Activated naive CD4-positive, alpha-beta T cell treated with anti-CD3 and anti-CD28 coated beads, Interleukin-2, amount 10 ng/mL, durations not matched to agents 7 days and 5 days (primary cell): Measurements from ENCODE around the gene SLC29A1.

Experiments
- CTCF ChIA-PET: fragments of 350-600 bp; sonication (Branson Sonifier 250); formaldehyde crosslinking; loops from one replicate; lab custom pipeline; 2021; ENCODE audit warnings: antibody characterized with exemption; lab: Charles Lee
- DNase-seq: peaks from one replicate; pipeline ENCODE4 v3.0.0-alpha.2; 2020
- H3K27ac Mint-ChIP-seq: one replicate; pipeline ENCODE4 v1.8.0; 2021; ENCODE audit warnings: mild to moderate bottlenecking, moderate library complexity, mixed read lengths
- H3K27me3 Mint-ChIP-seq: one replicate; pipeline ENCODE4 v1.8.0; 2021; ENCODE audit warnings: mild to moderate bottlenecking, mixed read lengths
- H3K36me3 Mint-ChIP-seq: one replicate; pipeline ENCODE4 v1.8.0; 2021; ENCODE audit warnings: mixed read lengths
- H3K4me1 Mint-ChIP-seq: one replicate; pipeline ENCODE4 v1.8.0; 2021; ENCODE audit warnings: mixed read lengths
- H3K4me3 Mint-ChIP-seq: one replicate; pipeline ENCODE4 v1.8.0; 2021; ENCODE audit warnings: mild to moderate bottlenecking, moderate library complexity, mixed read lengths
- H3K9me3 Mint-ChIP-seq: one replicate; pipeline ENCODE4 v1.8.0; 2021; ENCODE audit warnings: mixed read lengths

SLC29A1 gene

GRCh38 chr6:44222486-44223318 is 693 bp upstream of the SLC29A1 start:
- Mint-ChIP-seq H3K27ac (peak overlapping the region; percentile 22), H3K4me1 (peaks cover 46% of the 10 kb centered on the region), H3K9me3 (no peaks in the 10 kb centered on the region), H3K4me3 (peak overlapping the region; percentile 76), H3K36me3 (no peaks in the 10 kb centered on the region), H3K27me3 (peaks cover 40% of the 10 kb centered on the region)
- CTCF ChIA-PET, result interaction anchor here (0.7 to 5.4 kb wide), 7 partner anchors 10 to 44 kb away, joined by 3 to 30 read pairs (median 6); partner anchors contain the start of gene SLC35B2
- no peak for DNase-seq

GRCh38 chr6:44224029-44224964 is 902 bp downstream of the SLC29A1 start:
- peaks cover 2% of the 10 kb centered on the region for H3K36me3 Mint-ChIP-seq
- peak overlapping the region; percentile 21 for H3K27ac Mint-ChIP-seq
- peak overlapping the region; percentile 76 for H3K4me3 Mint-ChIP-seq
- peaks cover 24% of the 10 kb centered on the region for H3K27me3 Mint-ChIP-seq
- DNase-seq, result peak; percentile 38
- H3K4me1 Mint-ChIP-seq, result peaks cover 36% of the 10 kb centered on the region
- CTCF ChIA-PET, result interaction anchor here (0.7 to 5.4 kb wide), 10 partner anchors 10 to 73 kb away, joined by 3 to 30 read pairs (median 6); partner anchors contain the start of genes HSP90AB1 and SLC35B2
- no peaks in the 10 kb centered on the region for H3K9me3 Mint-ChIP-seq

DNA sequence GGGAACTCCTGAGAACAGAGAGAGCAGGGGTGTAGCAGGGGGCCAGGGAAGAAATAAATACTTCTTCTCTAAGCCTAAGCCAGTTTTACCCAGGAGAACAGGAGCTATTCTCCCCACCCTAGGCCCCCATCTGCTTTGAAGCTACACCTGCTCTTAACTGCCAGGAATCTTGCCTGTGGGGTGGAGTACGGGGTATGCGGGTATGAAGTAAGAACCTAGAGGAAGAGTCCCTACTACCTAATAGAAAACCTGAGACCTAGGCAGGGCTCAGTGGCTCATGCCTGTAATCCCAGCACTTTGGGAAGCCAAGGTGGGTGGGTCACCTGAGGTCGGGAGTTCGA is 1.5 kb downstream of the SLC29A1 start:
- Mint-ChIP-seq H3K36me3 (peaks cover 2% of the 10 kb centered on the region), H3K4me1 (peaks cover 31% of the 10 kb centered on the region), H3K4me3 (peak overlapping the region; percentile 76), H3K9me3 (no peaks in the 10 kb centered on the region), H3K27me3 (peaks cover 18% of the 10 kb centered on the region), H3K27ac (no peak overlapping the region)
- DNase-seq, result no peak
- CTCF ChIA-PET, result interaction anchor here (0.7 to 5.4 kb wide), 10 partner anchors 9 to 74 kb away, joined by 3 to 30 read pairs (median 6); partner anchors contain the start of genes HSP90AB1 and SLC35B2

GRCh38 chr6:44225579-44226325 is 2.4 kb downstream of the SLC29A1 start:
- Mint-ChIP-seq H3K9me3 (no peaks in the 10 kb centered on the region), H3K27ac (no peak overlapping the region), H3K4me3 (no peak overlapping the region), H3K36me3 (peaks cover 2% of the 10 kb centered on the region), H3K4me1 (peaks cover 29% of the 10 kb centered on the region), H3K27me3 (peaks cover 14% of the 10 kb centered on the region)
- no peak for DNase-seq
- CTCF ChIA-PET, result interaction anchor here (1.1 to 5.4 kb wide), 6 partner anchors 12 to 75 kb away, joined by 3 to 30 read pairs (median 6); partner anchors contain the start of gene SLC35B2

DNA sequence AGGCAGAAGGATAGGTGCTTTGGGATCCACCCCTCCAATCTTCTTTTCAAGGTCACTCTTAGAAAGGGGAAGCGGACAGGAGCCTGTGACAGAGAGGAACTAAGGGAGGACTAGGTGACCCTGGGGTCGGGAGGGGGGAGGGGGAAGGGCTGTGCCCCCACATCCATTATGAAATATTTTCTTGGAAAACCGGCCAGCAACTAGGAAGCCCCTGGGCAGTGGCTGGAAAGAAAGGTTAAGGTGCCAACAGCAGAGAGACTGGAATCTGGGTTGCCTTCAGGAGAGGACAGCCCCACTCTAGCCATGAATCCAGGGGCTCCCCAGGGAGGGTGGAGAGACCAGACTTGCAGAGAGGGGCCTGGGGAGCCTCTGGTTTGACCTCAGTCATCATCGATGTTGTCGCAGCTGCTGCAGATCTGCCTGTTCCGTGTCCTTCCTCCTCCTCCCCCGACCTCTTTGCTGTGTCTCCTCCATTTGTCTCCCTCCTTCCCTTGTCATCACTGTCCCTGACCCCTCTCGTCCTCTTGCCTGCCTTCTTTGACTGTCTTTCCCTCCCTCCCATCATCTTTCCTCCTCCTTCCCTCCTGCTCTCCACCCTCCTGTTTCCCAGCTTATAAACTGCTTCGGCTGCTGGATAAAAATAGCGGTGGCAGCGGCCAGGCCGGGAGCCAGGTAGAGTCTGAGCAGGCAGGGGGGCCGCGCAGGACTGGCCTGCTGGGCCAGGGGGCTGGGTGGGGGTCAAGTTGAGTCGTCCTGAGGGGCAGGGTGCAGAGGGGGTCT is 3.2 kb downstream of the SLC29A1 start:
- H3K27me3 Mint-ChIP-seq, result peaks cover 14% of the 10 kb centered on the region
- DNase-seq, result no peak
- H3K4me3 Mint-ChIP-seq, result no peak overlapping the region
- H3K27ac Mint-ChIP-seq, result no peak overlapping the region
- peaks cover 2% of the 10 kb centered on the region for H3K36me3 Mint-ChIP-seq
- CTCF ChIA-PET, result interaction anchor here (1.7 to 2.5 kb wide), 2 partner anchors 11 to 54 kb away, joined by 7 to 11 read pairs; no protein-coding TSS in a partner anchor
- peaks cover 24% of the 10 kb centered on the region for H3K4me1 Mint-ChIP-seq
- no peaks in the 10 kb centered on the region for H3K9me3 Mint-ChIP-seq

- Mint-ChIP-seq H3K9me3 (no peaks in the 10 kb centered on the region), H3K4me1 (peaks cover 20% of the 10 kb centered on the region), H3K36me3 (peaks cover 4% of the 10 kb centered on the region), H3K27ac (no peak overlapping the region), H3K27me3 (peaks cover 7% of the 10 kb centered on the region), H3K4me3 (no peak overlapping the region)
- DNase-seq, result no peak
- CTCF ChIA-PET, result interaction anchor here (0.7 to 1.7 kb wide), 2 partner anchors 10 to 30 kb away, joined by 3 to 7 read pairs; no protein-coding TSS in a partner anchor
Observed at GRCh38 chr6:44227148-44227793, 3.9 kb downstream of the SLC29A1 start.

DNA sequence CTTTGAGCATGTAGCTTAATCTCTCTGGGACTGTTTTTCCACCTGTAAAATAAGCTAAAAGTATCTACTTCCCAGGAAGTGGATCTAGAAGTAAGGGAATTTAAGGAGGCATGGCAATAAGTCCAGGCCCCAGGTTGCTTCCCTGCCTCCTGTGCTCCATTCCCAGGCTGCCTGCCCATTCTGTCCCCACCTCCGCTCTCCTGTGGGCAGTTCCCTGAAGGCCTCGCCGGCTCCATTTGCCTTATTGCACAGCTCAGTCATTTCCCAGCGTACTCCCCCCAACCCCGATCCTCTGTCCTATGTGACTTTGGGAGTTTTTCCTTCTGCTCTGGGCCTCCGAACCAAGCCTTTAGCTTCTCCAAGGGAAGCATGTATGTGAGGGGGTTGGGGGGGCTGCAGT is 4.6 kb downstream of the SLC29A1 start:
- Mint-ChIP-seq H3K4me1 (peaks cover 18% of the 10 kb centered on the region), H3K9me3 (no peaks in the 10 kb centered on the region), H3K27ac (no peak overlapping the region), H3K36me3 (peaks cover 5% of the 10 kb centered on the region), H3K27me3 (peaks cover 1% of the 10 kb centered on the region), H3K4me3 (no peak overlapping the region)
- CTCF ChIA-PET, result interaction anchor here (0.7 kb wide), 1 partner anchor 29 kb away, joined by 3 read pairs; no protein-coding TSS in a partner anchor
- DNase-seq, result no peak

- no peaks in the 10 kb centered on the region for H3K9me3 Mint-ChIP-seq
- H3K4me3 Mint-ChIP-seq, result no peak overlapping the region
- CTCF ChIA-PET, result no interaction called here
- H3K27ac Mint-ChIP-seq, result no peak overlapping the region
- H3K27me3 Mint-ChIP-seq, result no peaks in the 10 kb centered on the region
- peaks cover 5% of the 10 kb centered on the region for H3K36me3 Mint-ChIP-seq
- DNase-seq, result no peak
- H3K4me1 Mint-ChIP-seq, result peaks cover 17% of the 10 kb centered on the region
Observed at GRCh38 chr6:44228433-44228832, 5.0 kb downstream of the SLC29A1 start.

DNA sequence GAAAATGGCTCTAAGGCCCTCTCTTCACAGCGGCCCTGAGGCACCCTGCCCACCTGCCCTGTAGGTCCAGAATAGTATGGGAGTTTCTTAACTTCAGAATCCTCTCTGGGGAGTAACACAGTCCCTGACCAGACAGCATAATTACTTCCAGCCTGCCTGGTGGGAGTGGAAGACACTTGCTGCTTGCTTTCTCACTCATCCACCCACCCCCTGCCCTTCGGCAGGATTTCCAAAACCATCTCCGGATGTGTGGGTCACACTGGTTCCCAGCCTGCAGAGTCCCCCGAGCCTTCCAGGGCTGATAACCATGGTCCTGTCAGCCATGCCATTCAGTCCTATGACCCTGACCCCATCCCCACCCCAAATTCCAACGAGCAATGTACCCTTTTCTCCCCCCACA is 5.4 kb downstream of the SLC29A1 start:
- DNase-seq, result no peak
- Mint-ChIP-seq H3K36me3 (peaks cover 5% of the 10 kb centered on the region), H3K27me3 (no peaks in the 10 kb centered on the region), H3K27ac (no peak overlapping the region), H3K4me1 (peaks cover 21% of the 10 kb centered on the region), H3K4me3 (no peak overlapping the region), H3K9me3 (no peaks in the 10 kb centered on the region)
- CTCF ChIA-PET, result no interaction called here

DNA sequence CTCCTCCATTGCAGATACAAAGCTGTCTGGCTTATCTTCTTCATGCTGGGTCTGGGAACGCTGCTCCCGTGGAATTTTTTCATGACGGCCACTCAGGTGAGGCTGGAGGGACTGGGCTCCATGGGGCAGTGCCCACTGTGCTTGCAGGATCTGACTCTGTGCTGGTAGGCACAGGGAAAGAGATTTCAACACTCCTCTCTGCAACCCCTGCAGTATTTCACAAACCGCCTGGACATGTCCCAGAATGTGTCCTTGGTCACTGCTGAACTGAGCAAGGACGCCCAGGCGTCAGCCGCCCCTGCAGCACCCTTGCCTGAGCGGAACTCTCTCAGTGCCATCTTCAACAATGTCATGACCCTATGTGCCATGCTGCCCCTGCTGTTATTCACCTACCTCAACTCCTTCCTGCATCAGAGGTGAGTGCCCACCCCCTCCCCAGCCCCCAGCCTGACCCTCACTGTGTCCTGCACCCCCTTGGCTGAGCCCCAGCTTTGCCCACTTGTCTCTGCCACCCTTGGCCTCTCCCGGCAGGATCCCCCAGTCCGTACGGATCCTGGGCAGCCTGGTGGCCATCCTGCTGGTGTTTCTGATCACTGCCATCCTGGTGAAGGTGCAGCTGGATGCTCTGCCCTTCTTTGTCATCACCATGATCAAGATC is 6.1 kb downstream of the SLC29A1 start:
- peaks cover 14% of the 10 kb centered on the region for H3K4me1 Mint-ChIP-seq
- H3K36me3 Mint-ChIP-seq, result peaks cover 5% of the 10 kb centered on the region
- CTCF ChIA-PET, result interaction anchor here (1.1 kb wide), 1 partner anchor 57 kb away, joined by 3 read pairs; no protein-coding TSS in a partner anchor
- H3K27me3 Mint-ChIP-seq, result no peaks in the 10 kb centered on the region
- no peak overlapping the region for H3K27ac Mint-ChIP-seq
- DNase-seq, result no peak
- H3K4me3 Mint-ChIP-seq, result no peak overlapping the region
- H3K9me3 Mint-ChIP-seq, result no peaks in the 10 kb centered on the region

DNA sequence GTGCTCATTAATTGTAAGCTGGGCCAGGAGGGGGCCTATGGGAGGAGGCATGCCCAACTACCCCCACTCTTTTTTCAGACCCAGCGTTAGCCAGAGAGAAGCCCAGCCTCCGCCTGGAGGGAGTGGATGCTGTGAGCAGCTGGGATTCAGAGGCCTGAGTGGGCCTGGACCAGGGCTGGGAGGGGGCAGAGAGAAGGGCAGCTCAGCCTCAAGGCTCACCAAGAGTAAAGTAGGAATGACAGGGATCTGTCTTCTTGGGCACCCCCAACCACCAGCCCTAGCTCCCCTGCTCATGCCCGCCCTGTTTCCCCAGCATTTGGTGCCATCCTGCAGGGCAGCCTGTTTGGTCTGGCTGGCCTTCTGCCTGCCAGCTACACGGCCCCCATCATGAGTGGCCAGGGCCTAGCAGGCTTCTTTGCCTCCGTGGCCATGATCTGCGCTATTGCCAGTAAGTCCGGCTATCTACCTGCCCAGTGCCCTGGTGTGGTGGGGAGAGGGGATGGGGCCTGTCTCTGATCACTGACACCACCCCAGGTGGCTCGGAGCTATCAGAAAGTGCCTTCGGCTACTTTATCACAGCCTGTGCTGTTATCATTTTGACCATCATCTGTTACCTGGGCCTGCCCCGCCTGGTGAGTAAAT is 6.8 kb downstream of the SLC29A1 start:
- peaks cover 8% of the 10 kb centered on the region for H3K4me1 Mint-ChIP-seq
- DNase-seq, result no peak
- peaks cover 5% of the 10 kb centered on the region for H3K36me3 Mint-ChIP-seq
- H3K9me3 Mint-ChIP-seq, result no peaks in the 10 kb centered on the region
- H3K27ac Mint-ChIP-seq, result no peak overlapping the region
- CTCF ChIA-PET, result interaction anchor here (1.1 kb wide), 1 partner anchor 57 kb away, joined by 3 read pairs; no protein-coding TSS in a partner anchor
- no peak overlapping the region for H3K4me3 Mint-ChIP-seq
- H3K27me3 Mint-ChIP-seq, result no peaks in the 10 kb centered on the region
